H1 (cell line): Measurements from ENCODE around the gene DBET. TPM values are rescaled to one million over a fixed set of nuclear protein-coding genes. Genes with fewer than 3 reads are reported as not detected.
A peak's percentile ranks its signal among the peaks of the same experiment; 100 is the strongest.

ENCODE experiments used
- CTCF ChIA-PET: fragments of 300-600 bp; sonication (Branson Sonifier 250); formaldehyde crosslinking; loops from one replicate; lab custom pipeline; 2021; ENCODE audit not compliant: partially characterized antibody; lab: Charles Lee
- POLR2A ChIA-PET: fragments of 300-600 bp; sonication (Branson Sonifier 250); formaldehyde crosslinking; loops from one replicate; lab custom pipeline; 2021; ENCODE audit warnings: inconsistent platforms; ENCODE audit not compliant: partially characterized antibody; lab: Charles Lee
- DNase-seq, 2 experiments: peaks; one replicate each; pipeline versions ENCODE4 v3.0.0 to v3.0.0-alpha.2; 2010 to 2022; ENCODE audit warnings: low spot score in 2 of 2, low read depth in 1 of 2, mixed read lengths in 1 of 2
- FAIRE-seq: peaks from 2 replicates; lab custom pipeline; 2011; peaks lifted over from hg19 to GRCh38; lab: Jason Lieb, UNC
- H2AFZ ChIP-seq: 2 replicates; pipeline ENCODE4 v1.8.1; 2012; ENCODE audit warnings: low read length, inconsistent platforms
- H2AK5ac ChIP-seq: 2 replicates; pipeline ENCODE4 v1.6.1; 2013; ENCODE audit warnings: low read depth, low read length
- H2BK120ac ChIP-seq: replicated peaks from 2 replicates; pipeline ENCODE3; 2013; ENCODE audit warnings: low read depth, low read length, inconsistent platforms
- H2BK12ac ChIP-seq: 2 replicates; pipeline ENCODE4 v1.6.1; 2013; ENCODE audit warnings: low read depth, low read length
- H2BK15ac ChIP-seq: 2 replicates; pipeline ENCODE4 v1.6.1; 2013; ENCODE audit warnings: low read length
- H2BK20ac ChIP-seq: 2 replicates; pipeline ENCODE4 v1.6.1; 2013; ENCODE audit warnings: low read length
- H2BK5ac ChIP-seq: 2 replicates; pipeline ENCODE4 v1.6.1; 2013; ENCODE audit warnings: low read depth, low read length
- H3K14ac ChIP-seq: 2 replicates; pipeline ENCODE4 v1.6.1; 2013; ENCODE audit warnings: inconsistent platforms; ENCODE audit not compliant: insufficient read length
- H3K18ac ChIP-seq: 2 replicates; pipeline ENCODE4 v1.6.1; 2013; ENCODE audit warnings: low read length; ENCODE audit errors: extremely low read depth
- H3K23ac ChIP-seq: 2 replicates; pipeline ENCODE4 v1.6.1; 2013; ENCODE audit warnings: inconsistent platforms; ENCODE audit not compliant: insufficient read length
- H3K23me2 ChIP-seq: 2 replicates; pipeline ENCODE4 v1.6.1; 2013; ENCODE audit warnings: low read depth, low read length
- H3K27ac ChIP-seq: 2 replicates; pipeline ENCODE4 v1.6.1; 2011; ENCODE audit warnings: low read depth, low read length, inconsistent platforms
- H3K27me3 ChIP-seq, 4 experiments: replicated peaks in 1 of 4; 1 replicate in 1 of 4; 2 replicates in 3 of 4; pipeline versions ENCODE4 v1.6.1 to v1.8.1; 2011 to 2013; ENCODE audit warnings: low read length in 3 of 4, mild to moderate bottlenecking in 3 of 4, inconsistent platforms in 2 of 4, mixed read lengths in 2 of 4, moderate library complexity in 1 of 4; ENCODE audit not compliant: control insufficient read depth in 3 of 4, insufficient read depth in 3 of 4; ENCODE audit errors: extremely low read depth in 1 of 4
- H3K36me3 ChIP-seq, 4 experiments: 2 replicates each; pipeline versions ENCODE4 v1.6.1 to v1.8.1; 2011 to 2013; ENCODE audit warnings: mild to moderate bottlenecking in 4 of 4, low read length in 3 of 4, moderate library complexity in 2 of 4, control low read depth in 1 of 4, inconsistent platforms in 1 of 4; ENCODE audit not compliant: insufficient read depth in 4 of 4, control insufficient read depth in 2 of 4
- H3K4ac ChIP-seq: replicated peaks from 2 replicates; pipeline ENCODE3; 2013; ENCODE audit warnings: low read length, low read depth, mixed read lengths, inconsistent platforms; ENCODE audit not compliant: insufficient read length
- H3K4me1 ChIP-seq, 4 experiments: replicated peaks in 1 of 4; 1 replicate in 1 of 4; 2 replicates in 3 of 4; pipeline versions ENCODE4 v1.6.1 to v1.8.1; 2011 to 2013; ENCODE audit warnings: low read length in 3 of 4, inconsistent platforms in 2 of 4, mixed read lengths in 1 of 4; ENCODE audit not compliant: insufficient read depth in 4 of 4, control insufficient read depth in 3 of 4
- H3K4me2 ChIP-seq, 2 experiments: 2 replicates each; pipeline versions ENCODE4 v1.6.1 to v1.8.1; 2011 to 2013; ENCODE audit warnings: low read depth in 2 of 2, low read length in 2 of 2, control low read depth in 1 of 2, inconsistent platforms in 1 of 2, mild to moderate bottlenecking in 1 of 2; ENCODE audit not compliant: insufficient read depth in 1 of 2
- H3K4me3 ChIP-seq, 4 experiments: fragments of 200-600, 300-600 bp in 1 of 4; sonication (generic), shearing (Covaris generic), sonication (Bioruptor Twin) in 1 of 4; 2 replicates each; pipeline versions ENCODE4 v1.5.1 to v1.8.1; 2011 to 2016; ENCODE audit warnings: low read length in 4 of 4, low read depth in 3 of 4, control low read depth in 2 of 4, inconsistent platforms in 2 of 4, mild to moderate bottlenecking in 2 of 4, mixed read lengths in 1 of 4, moderate library complexity in 1 of 4; ENCODE audit not compliant: insufficient read depth in 2 of 4; ENCODE audit errors: extremely low read depth in 1 of 4
- H3K56ac ChIP-seq: replicated peaks from 2 replicates; pipeline ENCODE3; 2013; ENCODE audit warnings: low read depth, mild to moderate bottlenecking, mixed read lengths, low read length, inconsistent platforms; ENCODE audit not compliant: insufficient read length
- H3K79me1 ChIP-seq: 2 replicates; pipeline ENCODE4 v1.6.1; 2013; ENCODE audit warnings: low read depth, low read length, control low read depth
- H3K79me2 ChIP-seq, 2 experiments: 2 replicates each; pipeline versions ENCODE4 v1.6.1 to v1.8.1; 2012 to 2013; ENCODE audit warnings: low read length in 2 of 2, mild to moderate bottlenecking in 2 of 2, inconsistent platforms in 1 of 2; ENCODE audit not compliant: insufficient read depth in 2 of 2, control insufficient read depth in 1 of 2
- H3K9ac ChIP-seq, 4 experiments: replicated peaks in 1 of 4; 1 replicate in 1 of 4; 2 replicates in 3 of 4; pipeline versions ENCODE4 v1.6.1 to v1.8.1; 2011 to 2013; ENCODE audit warnings: low read depth in 3 of 4, low read length in 3 of 4, control low read depth in 2 of 4, mild to moderate bottlenecking in 2 of 4, moderate library complexity in 2 of 4, inconsistent platforms in 1 of 4; ENCODE audit errors: extremely low read depth in 1 of 4
- H3K9me3 ChIP-seq, 2 experiments: 2 replicates each; pipeline versions ENCODE4 v1.6.1 to v1.8.1; 2012 to 2013; ENCODE audit warnings: mild to moderate bottlenecking in 2 of 2, moderate library complexity in 2 of 2, control low read depth in 1 of 2, inconsistent platforms in 1 of 2, low read depth in 1 of 2, low read length in 1 of 2, mixed read lengths in 1 of 2; ENCODE audit not compliant: insufficient read depth in 2 of 2
- H4K20me1 ChIP-seq, 2 experiments: replicated peaks in 1 of 2; 2 replicates each; pipeline versions ENCODE3 to v1.8.1; 2011 to 2013; ENCODE audit warnings: inconsistent platforms in 2 of 2, low read length in 2 of 2, mild to moderate bottlenecking in 1 of 2; ENCODE audit not compliant: insufficient read depth in 2 of 2, control insufficient read depth in 1 of 2
- H4K5ac ChIP-seq: 2 replicates; pipeline ENCODE4 v1.6.1; 2013; ENCODE audit warnings: low read length, low read depth, mixed read lengths, inconsistent platforms; ENCODE audit not compliant: insufficient read length
- H4K8ac ChIP-seq: 2 replicates; pipeline ENCODE4 v1.8.0; 2013; ENCODE audit warnings: mild to moderate bottlenecking, moderate library complexity, low read length, inconsistent platforms; ENCODE audit not compliant: insufficient read depth; ENCODE audit errors: extremely low read depth
- H4K91ac ChIP-seq: replicated peaks from 2 replicates; pipeline ENCODE3; 2013; ENCODE audit warnings: low read length, mixed read lengths, inconsistent platforms; ENCODE audit not compliant: insufficient read length
- EZH2 ChIP-seq: fragments of 200-600 bp; sonication (generic); IDR thresholded peaks from 2 replicates; pipeline ENCODE4 v1.7.1; 2012; ENCODE audit warnings: low read depth, mild to moderate bottlenecking, moderate library complexity, low read length, inconsistent platforms; ENCODE audit not compliant: severe bottlenecking
- FOSL1 ChIP-seq: IDR thresholded peaks from 2 replicates; pipeline ENCODE4 v1.6.1; 2011; ENCODE audit warnings: mild to moderate bottlenecking, low read depth, low read length, moderate library complexity; ENCODE audit not compliant: insufficient read depth
- JUN ChIP-seq: IDR thresholded peaks from 2 replicates; pipeline ENCODE4 v1.6.1; 2011; ENCODE audit warnings: low read depth, mild to moderate bottlenecking, improper control_type of control experiment, low read length
- KDM1A ChIP-seq: fragments of 200-600, 300-600 bp; sonication (generic); IDR thresholded peaks from 2 replicates; pipeline ENCODE4 v1.7.1; 2016; ENCODE audit warnings: mild to moderate bottlenecking, low read length, borderline replicate concordance
- NRF1 ChIP-seq: IDR thresholded peaks from 2 replicates; pipeline ENCODE4 v1.6.1; 2011; ENCODE audit warnings: mild to moderate bottlenecking, low read depth, low read length, improper control_type of control experiment
- PHF8 ChIP-seq: fragments of 200-600 bp; sonication (generic); conservative IDR thresholded peaks from 2 replicates; pipeline ENCODE4 v1.7.1; 2012; ENCODE audit warnings: low read depth, mild to moderate bottlenecking, inconsistent platforms, low read length, moderate library complexity
- POLR2AphosphoS5 ChIP-seq: IDR thresholded peaks from 2 replicates; pipeline ENCODE4 v1.6.1; 2011; ENCODE audit warnings: low read depth, low read length
- RFX5 ChIP-seq: IDR thresholded peaks from 2 replicates; pipeline ENCODE4 v1.6.1; 2011; ENCODE audit warnings: low read depth, low read length, improper control_type of control experiment, borderline replicate concordance
- RXRA ChIP-seq: IDR thresholded peaks from 2 replicates; pipeline ENCODE4 v1.6.1; 2011; ENCODE audit warnings: low read depth, mild to moderate bottlenecking, low read length, moderate library complexity; ENCODE audit not compliant: insufficient read depth
- SAP30 ChIP-seq: fragments of 300-600 bp; sonication (generic); IDR thresholded peaks from 2 replicates; pipeline ENCODE4 v1.7.1; 2012; ENCODE audit warnings: low read length, moderate library complexity, mild to moderate bottlenecking, inconsistent platforms; ENCODE audit not compliant: insufficient read depth, insufficient replicate concordance
- SIRT6 ChIP-seq: IDR thresholded peaks from one replicate; pipeline ENCODE4 v1.7.1; 2012; ENCODE audit warnings: low read length, inconsistent platforms
- WGBS, 2 experiments: shearing (Covaris generic) in 1 of 2; methylation state at CpG; one replicate each; pipeline versions ENCODE4 v1.1.6 to v1.1.7; 2013 to 2015; ENCODE audit warnings: low lambda C conversion rate in 2 of 2, mixed read lengths in 2 of 2, inconsistent platforms in 1 of 2, low coverage in 1 of 2, missing lambda C conversion rate in 1 of 2; ENCODE audit not compliant: insufficient replicate concordance in 2 of 2, insufficient coverage in 1 of 2, insufficient read length in 1 of 2; ENCODE audit errors: extremely low coverage in 1 of 2, missing lambda C conversion rate in 1 of 2; 5-methylcytosine and 5-hydroxymethylcytosine counted together
- polyA plus RNA-seq, 7 experiments: library from polyadenylated mRNA; depleted of rRNA in 3 of 7; stranded (reverse) in 5 of 7; unstranded in 2 of 7; fragments of >200 nt in 5 of 7; fragments of 200-250 nt in 2 of 7; gene quantifications; 1 replicate in 5 of 7; 2 replicates in 1 of 7; 4 replicates in 1 of 7; pipeline versions ENCODE4 v1.2.1 to v1.2.3, GENCODE V29; 2011 to 2013; ENCODE audit warnings: missing spikeins in 2 of 7, mixed read lengths in 2 of 7
- total RNA-seq: library from RNA; stranded (reverse); fragmentation: NEBNext Ultra II Directional; extraction: Animal tissue kit (Norgen Biotek cat#: 25700); gene quantifications from 2 replicates; pipeline ENCODE4 v1.2.1, GENCODE V29; 2021
- TF ChIP-seq, protein P1 (sequence below): IDR thresholded peaks from 2 replicates; pipeline ENCODE4 v1.6.1; 2012; ENCODE audit warnings: inconsistent platforms

DBET gene
- total and polyA plus RNA-seq, 2 of the 8 experiments (the other 6 are each of a cell fraction or from before 2014, with no cell fraction given), result not detected

DNA sequence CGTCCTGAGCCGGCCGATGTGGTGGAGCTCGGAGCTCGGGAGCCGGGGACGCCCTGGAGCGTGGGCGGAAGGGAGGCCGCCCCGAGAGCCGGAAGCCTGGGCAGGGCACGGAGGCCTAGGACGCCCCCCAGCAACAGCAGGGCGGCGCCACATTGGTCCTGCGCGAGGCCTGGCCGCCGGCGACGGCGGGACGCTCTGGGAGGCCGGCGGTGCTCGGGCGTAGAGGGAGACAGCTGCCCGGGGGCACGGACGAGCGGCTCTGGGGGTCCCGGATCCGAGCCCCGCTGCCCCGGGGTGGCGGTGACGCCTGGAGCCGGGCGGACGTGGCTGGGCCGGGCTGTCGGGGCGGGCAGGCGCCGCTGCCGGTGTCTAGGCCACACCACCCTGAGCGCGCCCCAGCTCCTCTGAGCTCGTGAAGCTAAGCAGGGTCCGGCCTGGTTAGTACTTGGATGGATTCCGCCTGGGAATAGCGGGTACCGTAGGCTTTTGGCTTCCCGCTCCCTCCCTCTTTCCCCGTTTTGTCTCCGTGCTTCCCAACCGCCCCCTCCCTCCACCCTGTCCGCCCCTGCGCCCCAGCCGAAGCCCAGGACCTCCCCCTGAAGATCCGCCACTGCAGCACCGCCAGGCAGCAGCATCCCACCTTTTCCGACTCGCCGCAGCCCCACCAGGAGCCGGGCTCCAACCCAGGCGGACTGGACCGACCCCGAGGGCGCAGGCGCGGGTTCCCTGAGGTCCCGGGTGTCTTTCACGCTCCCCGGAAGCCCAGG is 49.3 kb upstream of the DBET start:
- Histone ChIP-seq H3K27ac (no peak overlapping the region), H3K18ac (no peak overlapping the region), H3K27me3 (peaks cover 49 to 74% (median 60%) of the 10 kb centered on the region in 4 experiments; a peak in 6 of 7 replicates), H3K9me3 (no peaks in the 10 kb centered on the region; a peak in 1 of 4 replicates), H2BK20ac (no peak overlapping the region), H3K36me3 (peaks cover 0 to 4% (median 0%) of the 10 kb centered on the region in 4 experiments; a peak in 1 of 8 replicates), H4K5ac (no peak overlapping the region), H3K4me1 (peaks cover 5 to 23% (median 13%) of the 10 kb centered on the region in 4 experiments), H3K23me2 (no peaks in the 10 kb centered on the region; the same call in 1 of the 2 replicates), H2BK15ac (no peak overlapping the region), H3K14ac (no peak overlapping the region), H3K4me3 (peak overlapping the region; percentile 29 to 66 (median 44)), H3K23ac (no peak overlapping the region), H3K79me2 (no peaks in the 10 kb centered on the region), H2BK5ac (no peak overlapping the region), H4K91ac (no peak overlapping the region), H2AK5ac (no peak overlapping the region), H4K20me1 (peaks cover 0 to 5% of the 10 kb centered on the region in 2 experiments), H3K4ac (no peak overlapping the region), H2AFZ (no peak overlapping the region), H4K8ac (no peak overlapping the region; the same call in 1 of the 2 replicates), H3K79me1 (no peaks in the 10 kb centered on the region), H3K9ac (peak overlapping the region in 1 of 4 experiments; percentile 53; a peak in 1 of 7 replicates), H2BK12ac (no peak overlapping the region), H3K4me2 (peak overlapping the region; percentile 70 to 91), H2BK120ac (no peak overlapping the region), H3K56ac (no peak overlapping the region)
- ChIA-PET POLR2A (no interaction called here), CTCF (no interaction called here)
- FAIRE-seq (no peak), DNase-seq (peak in 1 of 2 experiments; percentile 80)
- 25% methylated on average over 43 of the region's 76 CpGs; no CpG with 5 or more reads in 1 of the 2 experiments for WGBS, 2 experiments
- TF ChIP-seq POLR2AphosphoS5 (no peak), SIRT6 (no peak), NRF1 (no peak), KDM1A (no peak), RFX5 (no peak), PHF8 (no peak), SAP30 (no peak), RXRA (no peak), JUN (no peak), FOSL1 (no peak), EZH2 (no peak)
- TF ChIP-seq, protein P1, sequence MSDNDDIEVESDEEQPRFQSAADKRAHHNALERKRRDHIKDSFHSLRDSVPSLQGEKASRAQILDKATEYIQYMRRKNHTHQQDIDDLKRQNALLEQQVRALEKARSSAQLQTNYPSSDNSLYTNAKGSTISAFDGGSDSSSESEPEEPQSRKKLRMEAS, result no peak
